A549 (cell line): Measurements from ENCODE around the gene DLG2.

Experiments used
- CHD2 ChIP-seq: fragments of 150-350 bp; IDR thresholded peaks from 2 replicates; pipeline ENCODE4 v1.6.1; 2014; ENCODE audit warnings: low read length; ENCODE audit not compliant: partially characterized antibody
- POLR2A ChIP-seq: IDR thresholded peaks from 2 replicates; pipeline ENCODE4 v1.6.1; 2012; ENCODE audit warnings: mild to moderate bottlenecking, low read length
- RAD21 ChIP-seq, 2 experiments: fragments of >200 bp in 1 of 2; sonication (Bioruptor Twin) in 1 of 2; formaldehyde crosslinking in 1 of 2; IDR thresholded peaks in 1 of 2; conservative IDR thresholded peaks in 1 of 2; 2 replicates in 1 of 2; 3 replicates in 1 of 2; pipeline ENCODE4 v1.6.1; 2012 to 2018; ENCODE audit warnings: inconsistent platforms in 1 of 2
- RARB ChIP-seq: fragments of 250-450 bp; sonication (Bioruptor Pico); IDR thresholded peaks from 2 replicates; pipeline ENCODE4 v1.8.0; 2021; ENCODE audit warnings: mild to moderate bottlenecking, moderate library complexity
- TF ChIP-seq, protein P1 (sequence below): fragments of >200 bp; sonication (Bioruptor Twin); formaldehyde crosslinking; IDR thresholded peaks from 3 replicates; pipeline ENCODE4 v1.5.1; 2016

DNA sequence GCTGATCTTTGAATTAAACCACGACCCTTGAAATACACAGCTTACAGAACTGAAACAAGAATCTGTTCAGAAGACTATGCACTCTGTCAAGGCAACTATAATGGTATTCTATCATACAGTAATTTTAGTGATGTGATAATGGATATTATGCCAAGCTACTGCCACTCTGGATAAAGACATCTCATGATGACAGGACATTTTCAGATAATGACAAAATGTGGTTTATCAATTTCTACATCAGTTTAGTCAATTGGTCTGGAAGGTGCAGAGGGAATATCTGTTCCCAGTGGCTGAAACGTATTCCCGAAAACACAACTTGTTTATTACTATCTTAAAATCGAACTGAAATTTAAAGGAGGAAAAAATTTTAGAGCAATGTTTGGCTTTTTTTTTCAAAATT is 1331.3 kb downstream of the DLG2 start:
- TF ChIP-seq, protein P1, sequence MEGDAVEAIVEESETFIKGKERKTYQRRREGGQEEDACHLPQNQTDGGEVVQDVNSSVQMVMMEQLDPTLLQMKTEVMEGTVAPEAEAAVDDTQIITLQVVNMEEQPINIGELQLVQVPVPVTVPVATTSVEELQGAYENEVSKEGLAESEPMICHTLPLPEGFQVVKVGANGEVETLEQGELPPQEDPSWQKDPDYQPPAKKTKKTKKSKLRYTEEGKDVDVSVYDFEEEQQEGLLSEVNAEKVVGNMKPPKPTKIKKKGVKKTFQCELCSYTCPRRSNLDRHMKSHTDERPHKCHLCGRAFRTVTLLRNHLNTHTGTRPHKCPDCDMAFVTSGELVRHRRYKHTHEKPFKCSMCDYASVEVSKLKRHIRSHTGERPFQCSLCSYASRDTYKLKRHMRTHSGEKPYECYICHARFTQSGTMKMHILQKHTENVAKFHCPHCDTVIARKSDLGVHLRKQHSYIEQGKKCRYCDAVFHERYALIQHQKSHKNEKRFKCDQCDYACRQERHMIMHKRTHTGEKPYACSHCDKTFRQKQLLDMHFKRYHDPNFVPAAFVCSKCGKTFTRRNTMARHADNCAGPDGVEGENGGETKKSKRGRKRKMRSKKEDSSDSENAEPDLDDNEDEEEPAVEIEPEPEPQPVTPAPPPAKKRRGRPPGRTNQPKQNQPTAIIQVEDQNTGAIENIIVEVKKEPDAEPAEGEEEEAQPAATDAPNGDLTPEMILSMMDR: no peak
- no peak for TF ChIP-seq CHD2
- no peak for TF ChIP-seq RAD21 (conservative IDR thresholded peaks at IDR 0.05 in 1 of 2, IDR thresholded peaks at IDR 0.05 in 1 of 2)
- TF ChIP-seq POLR2A: no peak
- no peak for TF ChIP-seq RARB (CRISPR knock-in tag)
